ENCODE data around the gene TMOD2.

The TMOD2 gene

DNA sequence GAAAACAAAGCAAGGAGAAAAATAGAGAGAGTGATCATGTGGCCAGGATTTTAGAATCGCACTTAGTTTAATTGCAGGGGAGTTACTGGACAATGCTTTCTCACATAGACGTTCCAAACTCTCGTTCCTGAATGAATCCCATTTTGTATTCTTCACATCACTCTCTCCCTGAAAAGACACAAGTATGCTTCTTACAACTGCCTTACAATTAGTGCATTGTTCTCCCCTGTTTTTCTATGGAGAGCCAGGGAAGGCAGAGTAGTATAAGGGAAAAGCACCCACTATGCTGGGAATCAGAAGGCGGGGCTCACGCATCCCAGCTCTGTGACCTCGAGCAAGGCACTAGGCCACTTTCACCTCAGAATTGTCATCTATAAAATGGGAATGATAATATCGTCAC is 14.4 kb downstream of the TMOD2 start:
- Histone ChIP-seq H3K9me2 (replicated peaks; ENCODE audit: insufficient read depth, low read length) (no peaks in the 10 kb centered on the region), H3K9me3 (replicated peaks; ENCODE audit: insufficient read depth, low read length) (no peaks in the 10 kb centered on the region), H3K27me3 (replicated peaks; ENCODE audit: insufficient read depth, low read length) (no peaks in the 10 kb centered on the region), H2AFZ (ENCODE audit: low read length) (no peak overlapping the region), H3K4me1 (ENCODE audit: low read length) (no peaks in the 10 kb centered on the region), H4K20me1 (ENCODE audit: insufficient read depth, low read length) (no peaks in the 10 kb centered on the region), H3K79me2 (ENCODE audit: low read length) (no peaks in the 10 kb centered on the region), H3K27ac (ENCODE audit: low read length) (no peak overlapping the region), H3K9ac (ENCODE audit: low read length) (no peak overlapping the region), H3K4me3 (ENCODE audit: low read length) (no peak overlapping the region), H3K4me2 (ENCODE audit: low read depth, low read length) (no peak overlapping the region), H3K36me3 (replicated peaks; ENCODE audit: insufficient read depth, low read length) (no peaks in the 10 kb centered on the region), H3F3A (ENCODE audit: insufficient read depth, low read length) (no peaks in the 10 kb centered on the region)
- DNase-seq = no peak
- no peak for TF ChIP-seq EZH2phosphoT487 (IDR thresholded peaks at IDR 0.05; ENCODE audit: low read length)

- H3K4me3 ChIP-seq (ENCODE audit: low read length) = no peak overlapping the region
- no peaks in the 10 kb centered on the region for H3K9me3 ChIP-seq (replicated peaks; ENCODE audit: insufficient read depth, low read length)
- no peaks in the 10 kb centered on the region for H4K20me1 ChIP-seq (ENCODE audit: insufficient read depth, low read length)
- DNase-seq = no peak
- no peak overlapping the region for H3K9ac ChIP-seq (ENCODE audit: low read length)
- no peaks in the 10 kb centered on the region for H3K36me3 ChIP-seq (replicated peaks; ENCODE audit: insufficient read depth, low read length)
- H2AFZ ChIP-seq (ENCODE audit: low read length) = no peak overlapping the region
- no peak overlapping the region for H3K27ac ChIP-seq (ENCODE audit: low read length)
- H3K79me2 ChIP-seq (ENCODE audit: low read length) = no peaks in the 10 kb centered on the region
- no peaks in the 10 kb centered on the region for H3K27me3 ChIP-seq (replicated peaks; ENCODE audit: insufficient read depth, low read length)
- TF ChIP-seq, protein P1, sequence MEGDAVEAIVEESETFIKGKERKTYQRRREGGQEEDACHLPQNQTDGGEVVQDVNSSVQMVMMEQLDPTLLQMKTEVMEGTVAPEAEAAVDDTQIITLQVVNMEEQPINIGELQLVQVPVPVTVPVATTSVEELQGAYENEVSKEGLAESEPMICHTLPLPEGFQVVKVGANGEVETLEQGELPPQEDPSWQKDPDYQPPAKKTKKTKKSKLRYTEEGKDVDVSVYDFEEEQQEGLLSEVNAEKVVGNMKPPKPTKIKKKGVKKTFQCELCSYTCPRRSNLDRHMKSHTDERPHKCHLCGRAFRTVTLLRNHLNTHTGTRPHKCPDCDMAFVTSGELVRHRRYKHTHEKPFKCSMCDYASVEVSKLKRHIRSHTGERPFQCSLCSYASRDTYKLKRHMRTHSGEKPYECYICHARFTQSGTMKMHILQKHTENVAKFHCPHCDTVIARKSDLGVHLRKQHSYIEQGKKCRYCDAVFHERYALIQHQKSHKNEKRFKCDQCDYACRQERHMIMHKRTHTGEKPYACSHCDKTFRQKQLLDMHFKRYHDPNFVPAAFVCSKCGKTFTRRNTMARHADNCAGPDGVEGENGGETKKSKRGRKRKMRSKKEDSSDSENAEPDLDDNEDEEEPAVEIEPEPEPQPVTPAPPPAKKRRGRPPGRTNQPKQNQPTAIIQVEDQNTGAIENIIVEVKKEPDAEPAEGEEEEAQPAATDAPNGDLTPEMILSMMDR (IDR thresholded peaks at IDR 0.05; ENCODE audit: low read length) = no peak
- no peak for TF ChIP-seq EZH2 (optimal IDR thresholded peaks at IDR 0.05; ENCODE audit: low read depth, low read length)
- TF ChIP-seq EZH2phosphoT487 (IDR thresholded peaks at IDR 0.05; ENCODE audit: low read length) = no peak
- H3K4me2 ChIP-seq (ENCODE audit: low read depth, low read length) = no peak overlapping the region
- H3K9me2 ChIP-seq (replicated peaks; ENCODE audit: insufficient read depth, low read length) = no peaks in the 10 kb centered on the region
- no peaks in the 10 kb centered on the region for H3K4me1 ChIP-seq (ENCODE audit: low read length)
- no peaks in the 10 kb centered on the region for H3F3A ChIP-seq (ENCODE audit: insufficient read depth, low read length)
These were observed 14.9 kb downstream of the TMOD2 start for GRCh38 chr15:51766341-51766740.

GRCh38 chr15:51768018-51768417 is 16.6 kb downstream of the TMOD2 start:
- TF ChIP-seq, protein P1 (IDR thresholded peaks at IDR 0.05; ENCODE audit: low read length) = no peak
- no peak for TF ChIP-seq EZH2phosphoT487 (IDR thresholded peaks at IDR 0.05; ENCODE audit: low read length)
- TF ChIP-seq EZH2 (optimal IDR thresholded peaks at IDR 0.05; ENCODE audit: low read depth, low read length) = no peak

DNA sequence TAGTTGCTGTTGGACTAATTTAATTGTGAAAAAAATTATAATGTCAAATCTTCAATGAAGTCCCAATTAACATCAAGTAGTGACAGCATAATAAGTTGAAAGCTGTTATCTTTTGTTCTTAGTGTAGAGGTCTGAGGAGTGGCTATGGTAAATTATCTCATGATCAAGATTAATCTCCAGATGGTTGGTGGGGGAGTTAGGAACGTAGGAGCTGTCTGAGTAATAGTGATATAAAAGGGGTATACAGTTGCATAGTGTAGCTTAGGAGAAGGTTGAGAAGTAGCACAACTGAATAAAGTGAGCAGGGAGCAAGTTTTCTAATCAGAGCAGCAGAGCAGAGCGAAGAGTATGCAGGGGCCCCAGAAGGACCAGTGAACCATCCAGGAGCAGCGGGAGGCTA is 19.5 kb downstream of the TMOD2 start:
- Histone ChIP-seq H3K36me3 (replicated peaks; ENCODE audit: insufficient read depth, low read length) (no peaks in the 10 kb centered on the region), H2AFZ (ENCODE audit: low read length) (no peak overlapping the region), H3K9me2 (replicated peaks; ENCODE audit: insufficient read depth, low read length) (no peaks in the 10 kb centered on the region), H3K4me2 (ENCODE audit: low read depth, low read length) (no peak overlapping the region), H3K27me3 (replicated peaks; ENCODE audit: insufficient read depth, low read length) (no peaks in the 10 kb centered on the region), H3K4me1 (ENCODE audit: low read length) (no peaks in the 10 kb centered on the region), H3K79me2 (ENCODE audit: low read length) (no peaks in the 10 kb centered on the region), H3F3A (ENCODE audit: insufficient read depth, low read length) (no peaks in the 10 kb centered on the region), H3K27ac (ENCODE audit: low read length) (no peak overlapping the region), H3K9me3 (replicated peaks; ENCODE audit: insufficient read depth, low read length) (no peaks in the 10 kb centered on the region), H3K4me3 (ENCODE audit: low read length) (no peak overlapping the region), H4K20me1 (ENCODE audit: insufficient read depth, low read length) (no peaks in the 10 kb centered on the region), H3K9ac (ENCODE audit: low read length) (no peak overlapping the region)
- no peak for TF ChIP-seq EZH2 (optimal IDR thresholded peaks at IDR 0.05; ENCODE audit: low read depth, low read length)
- TF ChIP-seq, protein P1 (IDR thresholded peaks at IDR 0.05; ENCODE audit: low read length) = no peak
- no peak for DNase-seq

More at GRCh38 chr15:51768018-51768417, 16.6 kb downstream of the TMOD2 start:
- Histone ChIP-seq H3K4me3 (ENCODE audit: low read length) (no peak overlapping the region), H3K4me1 (ENCODE audit: low read length) (no peaks in the 10 kb centered on the region), H3F3A (ENCODE audit: insufficient read depth, low read length) (no peaks in the 10 kb centered on the region), H3K9me2 (replicated peaks; ENCODE audit: insufficient read depth, low read length) (no peaks in the 10 kb centered on the region), H3K9ac (ENCODE audit: low read length) (no peak overlapping the region), H3K36me3 (replicated peaks; ENCODE audit: insufficient read depth, low read length) (no peaks in the 10 kb centered on the region), H3K9me3 (replicated peaks; ENCODE audit: insufficient read depth, low read length) (no peaks in the 10 kb centered on the region), H4K20me1 (ENCODE audit: insufficient read depth, low read length) (no peaks in the 10 kb centered on the region), H3K4me2 (ENCODE audit: low read depth, low read length) (no peak overlapping the region), H3K79me2 (ENCODE audit: low read length) (no peaks in the 10 kb centered on the region), H3K27ac (ENCODE audit: low read length) (no peak overlapping the region), H2AFZ (ENCODE audit: low read length) (no peak overlapping the region), H3K27me3 (replicated peaks; ENCODE audit: insufficient read depth, low read length) (no peaks in the 10 kb centered on the region)
- no peak for DNase-seq

Measured in MM.1S (cell line).